ENCODE measurements around the gene EPS8. TPM values are rescaled to one million over a fixed set of nuclear protein-coding genes. Genes with fewer than 3 reads are reported as not detected.

The EPS8 gene
- total RNA-seq, 1 donor from 2014 or later: 94.6 TPM

GRCh38 chr12:15819644-15820437 lies 30.7 kb upstream of the EPS8 start:
- H3K27me3 ChIP-seq: no peaks in the 10 kb centered on the region
- intact Hi-C loops (cut with DNase I): no loop called here
- no peak for TF ChIP-seq CTCF (IDR thresholded peaks at IDR 0.05)
- H3K36me3 ChIP-seq: no peaks in the 10 kb centered on the region
- H3K4me1 ChIP-seq: no peaks in the 10 kb centered on the region
- peaks cover 0 to 6% of the 10 kb centered on the region in 2 donors for H3K9me3 ChIP-seq
- H3K27ac ChIP-seq: no peak overlapping the region
- DNase-seq (ENCODE audit: low spot score in 2 of 2): no peak
- no peak overlapping the region for H3K4me3 ChIP-seq

DNA sequence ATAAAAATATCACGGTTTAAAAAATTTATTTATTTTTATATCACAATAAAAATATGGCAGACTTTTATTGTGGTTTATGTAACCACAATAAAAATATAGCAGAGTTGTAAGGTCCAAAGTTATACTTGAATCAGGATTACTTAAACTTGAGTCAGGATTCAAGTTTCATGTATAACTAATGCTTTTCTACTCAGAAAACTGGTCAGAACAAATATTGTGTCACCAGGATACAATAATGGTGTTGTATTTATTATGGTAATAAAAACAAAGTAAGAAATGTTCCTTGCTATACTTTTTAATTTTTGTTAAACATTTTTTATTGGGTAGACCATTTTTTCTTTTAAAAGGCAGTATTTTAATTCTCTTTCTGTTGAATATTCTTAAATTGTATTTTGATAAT lies 29.2 kb upstream of the EPS8 start:
- intact Hi-C loops (cut with DNase I): no loop called here
- no peak for DNase-seq (ENCODE audit: low spot score in 2 of 2)
- H3K27ac ChIP-seq: no peak overlapping the region

GRCh38 chr12:15815730-15816129 lies 26.5 kb upstream of the EPS8 start:
- H3K4me1 ChIP-seq: no peaks in the 10 kb centered on the region
- intact Hi-C loops (cut with DNase I): no loop called here
- no peaks in the 10 kb centered on the region for H3K36me3 ChIP-seq
- peaks cover 0 to 6% of the 10 kb centered on the region in 2 donors for H3K9me3 ChIP-seq
- no peaks in the 10 kb centered on the region for H3K27me3 ChIP-seq
- no peak for TF ChIP-seq CTCF (IDR thresholded peaks at IDR 0.05)
- H3K4me3 ChIP-seq: no peak overlapping the region
- H3K27ac ChIP-seq: no peak overlapping the region
- no peak for DNase-seq (ENCODE audit: low spot score in 2 of 2)

More for the DNA sequence above, 29.2 kb upstream of the EPS8 start:
- Histone ChIP-seq H3K4me3 (no peak overlapping the region), H3K9me3 (peaks cover 0 to 6% of the 10 kb centered on the region in 2 donors), H3K4me1 (no peaks in the 10 kb centered on the region), H3K36me3 (no peaks in the 10 kb centered on the region), H3K27me3 (no peaks in the 10 kb centered on the region)
- no peak for TF ChIP-seq CTCF (IDR thresholded peaks at IDR 0.05)

- Histone ChIP-seq H3K27ac (no peak overlapping the region), H3K4me3 (no peak overlapping the region), H3K9me3 (no peaks in the 10 kb centered on the region), H3K36me3 (no peaks in the 10 kb centered on the region), H3K27me3 (no peaks in the 10 kb centered on the region), H3K4me1 (no peaks in the 10 kb centered on the region)
- no peak for TF ChIP-seq CTCF (IDR thresholded peaks at IDR 0.05)
- intact Hi-C loops (cut with DNase I): no loop called here
- DNase-seq (ENCODE audit: low spot score in 2 of 2): no peak
Measured at GRCh38 chr12:15811214-15812127, 22.3 kb upstream of the EPS8 start.

- Histone ChIP-seq H3K27ac (peak overlapping the region in 1 of 2 donors; percentile 11), H3K27me3 (no peaks in the 10 kb centered on the region), H3K9me3 (no peaks in the 10 kb centered on the region), H3K36me3 (no peaks in the 10 kb centered on the region), H3K4me1 (no peaks in the 10 kb centered on the region), H3K4me3 (no peak overlapping the region)
- intact Hi-C loops (cut with DNase I): no loop called here
- TF ChIP-seq CTCF (IDR thresholded peaks at IDR 0.05): no peak
- DNase-seq (ENCODE audit: low spot score in 2 of 2): no peak
Measured at GRCh38 chr12:15808652-15809051, 19.5 kb upstream of the EPS8 start.
